ENCODE measurements around the gene TENM4.

- TF ChIP-seq POLR2AphosphoS5 (IDR thresholded peaks at IDR 0.05; ENCODE audit: low read depth, low read length) (no peak), TAF1 (IDR thresholded peaks at IDR 0.05; ENCODE audit: borderline replicate concordance, insufficient read depth, low read length) (no peak), SIN3A (IDR thresholded peaks at IDR 0.05; ENCODE audit: borderline replicate concordance, insufficient read depth, low read length) (no peak), REST (IDR thresholded peaks at IDR 0.05; ENCODE audit: insufficient read depth in 1 of 2, low read depth in 2 of 2, low read length in 2 of 2) (no peak), FOXP2 (optimal IDR thresholded peaks at IDR 0.05; ENCODE audit: borderline replicate concordance, extremely low read depth, extremely low read length, insufficient read depth) (no peak)
Measured at GRCh38 chr11:79083352-79083751, 357.5 kb downstream of the TENM4 start.
